HG03060 (cell line): Measurements from ENCODE around the gene RSPO4.
"Not testable (repeated sequence)": the region's sequence is repeated elsewhere in the genome, so short reads cannot be mapped to it uniquely, and the experiment has no call there.

ENCODE experiments used
- ATAC-seq: cut with Tn5 transposase; IDR thresholded peaks from one replicate; pipeline ENCODE4 v1.9.1; 2021; ENCODE audit warnings: low read depth, moderate number of reproducible peaks; ENCODE audit not compliant: unreplicated experiment

The RSPO4 gene

GRCh38 chr20:1005452-1006027 lies 3.4 kb upstream of the RSPO4 start:
- no peak for ATAC-seq

- ATAC-seq, result no peak
These were observed 2.0 kb upstream of the RSPO4 start for GRCh38 chr20:1003920-1004697.

GRCh38 chr20:1002682-1003561 lies 811 bp upstream of the RSPO4 start:
- no peak for ATAC-seq

GRCh38 chr20:1001116-1001515 lies 995 bp downstream of the RSPO4 start:
- no peak for ATAC-seq

GRCh38 chr20:998231-998830 lies 3.8 kb downstream of the RSPO4 start:
- ATAC-seq, result no peak

- ATAC-seq, result no peak
These were observed 4.6 kb downstream of the RSPO4 start for GRCh38 chr20:997486-997885.

- ATAC-seq, result no peak
These were observed 5.1 kb downstream of the RSPO4 start for GRCh38 chr20:997016-997415.

- ATAC-seq, result no peak
These were observed 6.9 kb downstream of the RSPO4 start for GRCh38 chr20:995170-995569.

GRCh38 chr20:992801-993535 lies 9.1 kb downstream of the RSPO4 start:
- ATAC-seq, result no peak

- no peak for ATAC-seq
These were observed 10.3 kb downstream of the RSPO4 start for GRCh38 chr20:991850-992249.

GRCh38 chr20:990293-990959 lies 11.7 kb downstream of the RSPO4 start:
- ATAC-seq, result no peak

GRCh38 chr20:988272-988671 lies 13.8 kb downstream of the RSPO4 start:
- no peak for ATAC-seq

GRCh38 chr20:987677-988076 lies 14.4 kb downstream of the RSPO4 start:
- no peak for ATAC-seq

GRCh38 chr20:986733-987355 lies 15.3 kb downstream of the RSPO4 start:
- no peak for ATAC-seq

GRCh38 chr20:984994-985393 lies 17.1 kb downstream of the RSPO4 start:
- not testable (repeated sequence) for ATAC-seq

- ATAC-seq, result no peak
These were observed 19.4 kb downstream of the RSPO4 start for GRCh38 chr20:982754-983153.

- no peak for ATAC-seq
These were observed 25.1 kb downstream of the RSPO4 start for GRCh38 chr20:977021-977420.

GRCh38 chr20:976033-976432 lies 26.1 kb downstream of the RSPO4 start:
- no peak for ATAC-seq

GRCh38 chr20:973785-974194 lies 28.3 kb downstream of the RSPO4 start:
- ATAC-seq, result no peak
